Measurements from ENCODE around the gene POU6F2. TPM values are rescaled to one million over a fixed set of nuclear protein-coding genes. Genes with fewer than 3 reads are reported as not detected.

Gene POU6F2
- total RNA-seq, 1 donor from 2014 or later = 0.78 TPM

DNA sequence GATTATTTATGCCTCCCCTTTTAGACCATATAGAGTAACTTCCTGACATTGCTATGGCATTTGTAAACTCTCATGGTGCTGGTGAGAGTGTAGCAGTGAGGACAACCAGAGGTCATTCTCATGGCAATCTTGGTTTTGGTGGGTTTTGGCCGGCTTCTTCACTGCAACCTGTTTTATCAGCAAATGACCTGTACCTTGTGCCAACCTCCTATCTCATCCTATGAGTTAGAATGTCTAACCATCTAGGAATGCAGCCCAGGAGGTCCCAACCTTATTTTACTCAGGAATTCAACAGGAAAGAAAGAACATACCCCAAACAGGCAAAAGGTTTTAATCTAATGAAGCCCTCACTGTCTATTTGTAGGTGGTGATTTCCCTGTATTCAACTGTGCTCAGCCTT is 383.1 kb downstream of the POU6F2 start:
- Histone ChIP-seq H3K4me1 (no peaks in the 10 kb centered on the region), H3K36me3 (no peaks in the 10 kb centered on the region), H3K27ac (no peak overlapping the region), H3K9me3 (no peaks in the 10 kb centered on the region), H3K27me3 (no peaks in the 10 kb centered on the region), H3K4me3 (no peak overlapping the region)
- ATAC-seq (no peak), DNase-seq (no peak)
- TF ChIP-seq, protein P1, sequence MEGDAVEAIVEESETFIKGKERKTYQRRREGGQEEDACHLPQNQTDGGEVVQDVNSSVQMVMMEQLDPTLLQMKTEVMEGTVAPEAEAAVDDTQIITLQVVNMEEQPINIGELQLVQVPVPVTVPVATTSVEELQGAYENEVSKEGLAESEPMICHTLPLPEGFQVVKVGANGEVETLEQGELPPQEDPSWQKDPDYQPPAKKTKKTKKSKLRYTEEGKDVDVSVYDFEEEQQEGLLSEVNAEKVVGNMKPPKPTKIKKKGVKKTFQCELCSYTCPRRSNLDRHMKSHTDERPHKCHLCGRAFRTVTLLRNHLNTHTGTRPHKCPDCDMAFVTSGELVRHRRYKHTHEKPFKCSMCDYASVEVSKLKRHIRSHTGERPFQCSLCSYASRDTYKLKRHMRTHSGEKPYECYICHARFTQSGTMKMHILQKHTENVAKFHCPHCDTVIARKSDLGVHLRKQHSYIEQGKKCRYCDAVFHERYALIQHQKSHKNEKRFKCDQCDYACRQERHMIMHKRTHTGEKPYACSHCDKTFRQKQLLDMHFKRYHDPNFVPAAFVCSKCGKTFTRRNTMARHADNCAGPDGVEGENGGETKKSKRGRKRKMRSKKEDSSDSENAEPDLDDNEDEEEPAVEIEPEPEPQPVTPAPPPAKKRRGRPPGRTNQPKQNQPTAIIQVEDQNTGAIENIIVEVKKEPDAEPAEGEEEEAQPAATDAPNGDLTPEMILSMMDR (IDR thresholded peaks at IDR 0.05) = no peak
- intact Hi-C loops (cut with DNase I) = no loop called here

DNA sequence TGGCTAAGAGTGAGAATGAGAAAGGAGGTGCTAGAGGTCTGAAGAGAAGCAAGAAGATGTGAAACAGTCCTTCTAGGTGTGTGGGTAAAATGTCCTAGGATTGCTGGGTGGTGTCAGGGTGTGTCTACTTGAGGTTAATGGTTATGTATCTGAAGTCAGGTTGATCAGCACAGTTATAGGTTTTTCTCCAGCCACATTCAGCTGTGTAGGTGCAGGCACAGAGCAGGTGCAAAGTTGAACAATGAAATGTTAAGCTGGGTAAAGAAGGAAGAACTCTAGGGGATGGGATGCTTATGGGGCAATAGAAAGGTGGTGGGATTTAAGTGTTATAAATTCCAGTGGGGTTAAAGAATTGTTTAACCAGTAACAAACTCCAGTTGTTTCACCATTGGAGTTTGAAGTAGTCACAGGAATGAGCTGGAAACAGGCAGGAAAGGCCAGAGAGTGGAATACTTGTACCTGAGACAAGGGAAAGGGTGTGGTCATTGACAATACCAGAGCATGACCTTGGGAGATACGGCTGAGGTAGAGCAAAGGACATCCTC is 388.1 kb downstream of the POU6F2 start:
- DNase-seq (no peak), ATAC-seq (no peak)
- Histone ChIP-seq H3K27me3 (no peaks in the 10 kb centered on the region), H3K36me3 (no peaks in the 10 kb centered on the region), H3K4me3 (no peak overlapping the region), H3K9me3 (no peaks in the 10 kb centered on the region), H3K27ac (no peak overlapping the region), H3K4me1 (no peaks in the 10 kb centered on the region)
- TF ChIP-seq, protein P1 (IDR thresholded peaks at IDR 0.05) = no peak
- intact Hi-C loops (cut with DNase I) = no loop called here

DNA sequence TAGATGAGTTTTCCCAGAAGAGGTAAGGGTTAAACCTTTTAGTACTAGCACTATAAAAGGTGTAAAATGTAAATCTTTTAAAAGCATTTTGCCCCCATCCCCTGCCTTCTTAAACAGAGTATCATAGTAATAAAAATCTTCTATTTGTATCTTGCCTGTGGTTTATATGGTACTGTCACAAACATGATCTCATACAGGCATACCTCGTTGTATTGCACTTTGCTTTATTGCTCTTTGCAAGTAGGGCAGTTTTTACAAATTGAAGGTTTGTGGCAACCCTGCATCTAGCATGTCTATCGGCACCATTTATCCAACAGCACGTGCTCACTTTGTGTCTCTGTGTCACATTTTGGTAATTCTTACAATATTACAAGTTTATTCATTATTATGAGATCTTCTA is 389.7 kb downstream of the POU6F2 start:
- Histone ChIP-seq H3K4me3 (no peak overlapping the region), H3K9me3 (no peaks in the 10 kb centered on the region), H3K36me3 (no peaks in the 10 kb centered on the region), H3K4me1 (no peaks in the 10 kb centered on the region), H3K27me3 (no peaks in the 10 kb centered on the region), H3K27ac (no peak overlapping the region)
- intact Hi-C loops (cut with DNase I) = no loop called here
- ATAC-seq = no peak
- DNase-seq = no peak
- TF ChIP-seq, protein P1 (IDR thresholded peaks at IDR 0.05) = no peak

DNA sequence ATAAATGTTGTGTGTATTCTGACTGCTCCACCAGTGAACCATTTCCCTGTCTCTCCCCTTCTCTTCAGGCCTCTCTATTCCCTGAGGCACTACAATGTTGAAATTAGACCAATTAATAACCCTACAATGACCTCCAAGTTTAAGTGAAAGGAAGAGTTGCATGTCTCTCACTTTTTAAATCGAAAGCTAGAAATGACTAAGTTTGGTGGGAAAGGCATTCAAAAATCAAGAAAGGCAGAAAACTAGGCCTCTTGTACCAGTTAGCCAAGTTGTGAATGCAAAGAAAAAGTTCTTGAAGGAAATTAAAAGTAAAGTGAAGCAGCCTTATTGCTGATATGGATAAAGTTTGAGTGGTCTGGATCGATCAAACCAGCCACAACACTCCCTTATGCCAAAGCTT is 390.2 kb downstream of the POU6F2 start:
- Histone ChIP-seq H3K4me3 (no peak overlapping the region), H3K9me3 (no peaks in the 10 kb centered on the region), H3K27me3 (no peaks in the 10 kb centered on the region), H3K27ac (no peak overlapping the region), H3K36me3 (no peaks in the 10 kb centered on the region), H3K4me1 (no peaks in the 10 kb centered on the region)
- no peak for ATAC-seq
- intact Hi-C loops (cut with DNase I) = no loop called here
- no peak for DNase-seq
- TF ChIP-seq, protein P1 (IDR thresholded peaks at IDR 0.05) = no peak

DNA sequence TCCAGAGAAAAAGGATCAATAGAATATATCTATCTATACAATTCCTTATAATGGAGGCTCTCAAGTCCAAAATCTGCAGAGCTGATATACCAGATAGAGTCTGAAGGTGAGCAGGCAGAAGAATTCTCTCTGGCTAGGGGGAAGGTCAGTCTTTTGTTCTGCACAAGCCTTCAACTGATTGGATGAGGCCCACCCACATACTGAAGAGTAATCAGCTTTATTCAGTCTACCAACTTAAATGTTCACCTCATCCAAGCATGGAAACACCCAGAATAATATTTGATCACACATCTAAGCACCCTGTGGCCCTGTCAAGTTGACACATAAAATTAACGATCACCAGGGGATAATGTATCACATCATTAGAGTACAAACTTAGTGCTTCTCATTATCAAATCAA is 394.7 kb downstream of the POU6F2 start:
- Histone ChIP-seq H3K9me3 (no peaks in the 10 kb centered on the region), H3K36me3 (no peaks in the 10 kb centered on the region), H3K4me1 (no peaks in the 10 kb centered on the region), H3K4me3 (no peak overlapping the region), H3K27ac (no peak overlapping the region), H3K27me3 (no peaks in the 10 kb centered on the region)
- DNase-seq = no peak
- TF ChIP-seq, protein P1 (IDR thresholded peaks at IDR 0.05) = no peak
- intact Hi-C loops (cut with DNase I) = no loop called here
- no peak for ATAC-seq

DNA sequence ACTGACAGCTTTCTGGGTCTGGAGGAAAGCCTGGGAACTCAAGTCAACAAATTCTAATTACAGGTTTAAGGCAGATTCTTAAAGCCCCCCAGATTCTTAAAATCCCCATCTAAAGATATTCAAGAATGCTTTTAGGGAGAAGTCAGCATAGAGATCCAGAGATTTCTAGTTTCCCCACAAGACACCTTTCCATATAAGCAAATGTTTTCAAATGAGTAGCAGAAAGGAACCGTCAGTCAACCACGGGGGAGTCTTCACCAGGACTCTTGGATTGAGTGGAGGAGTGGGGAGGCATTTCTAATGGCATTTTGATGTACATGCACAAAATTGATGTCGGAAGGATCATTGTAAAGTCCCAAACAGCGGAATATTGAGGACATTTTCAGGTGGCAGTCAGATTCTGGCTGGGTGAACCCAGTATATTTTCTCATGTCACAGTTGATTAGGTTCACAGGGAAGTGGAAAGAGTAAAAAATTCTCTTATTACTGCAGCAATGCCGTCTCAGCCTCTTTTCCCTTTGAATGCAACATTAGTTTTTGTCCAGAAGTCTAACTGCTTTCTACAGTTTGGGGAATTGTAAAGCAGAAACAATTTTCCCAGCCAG is 396.8 kb downstream of the POU6F2 start:
- H3K4me1 ChIP-seq = no peaks in the 10 kb centered on the region
- TF ChIP-seq, protein P1 (IDR thresholded peaks at IDR 0.05) = no peak
- no peaks in the 10 kb centered on the region for H3K27me3 ChIP-seq
- no peaks in the 10 kb centered on the region for H3K9me3 ChIP-seq
- intact Hi-C loops (cut with DNase I) = no loop called here
- H3K36me3 ChIP-seq = no peaks in the 10 kb centered on the region
- ATAC-seq = no peak
- no peak overlapping the region for H3K27ac ChIP-seq
- DNase-seq = no peak
- H3K4me3 ChIP-seq = no peak overlapping the region

Data from upper lobe of right lung (tissue), 1 donor.